LNCaP clone FGC (cell line): Measurements from ENCODE around the gene EHD2.
"Not testable (repeated sequence)": the region's sequence is repeated elsewhere in the genome, so short reads cannot be mapped to it uniquely, and the experiment has no call there.

Experiments
- DNase-seq: peaks from one replicate; pipeline ENCODE4 v3.0.0-alpha.2; 2011; ENCODE audit warnings: low read depth
- H3K4me3 ChIP-seq: 2 replicates; pipeline ENCODE4 v1.5.1; 2011; ENCODE audit warnings: mild to moderate bottlenecking, low read depth, low read length, control low read depth
- TF ChIP-seq, protein P1 (sequence below): IDR thresholded peaks from 2 replicates; pipeline ENCODE4 v1.5.1; 2012; ENCODE audit warnings: mild to moderate bottlenecking; ENCODE audit not compliant: control insufficient read depth, insufficient read depth; ENCODE audit errors: extremely low read depth

Gene EHD2

GRCh38 chr19:47740866-47741519 lies 27.8 kb downstream of the EHD2 start:
- H3K4me3 ChIP-seq, result no peak overlapping the region
- TF ChIP-seq, protein P1, sequence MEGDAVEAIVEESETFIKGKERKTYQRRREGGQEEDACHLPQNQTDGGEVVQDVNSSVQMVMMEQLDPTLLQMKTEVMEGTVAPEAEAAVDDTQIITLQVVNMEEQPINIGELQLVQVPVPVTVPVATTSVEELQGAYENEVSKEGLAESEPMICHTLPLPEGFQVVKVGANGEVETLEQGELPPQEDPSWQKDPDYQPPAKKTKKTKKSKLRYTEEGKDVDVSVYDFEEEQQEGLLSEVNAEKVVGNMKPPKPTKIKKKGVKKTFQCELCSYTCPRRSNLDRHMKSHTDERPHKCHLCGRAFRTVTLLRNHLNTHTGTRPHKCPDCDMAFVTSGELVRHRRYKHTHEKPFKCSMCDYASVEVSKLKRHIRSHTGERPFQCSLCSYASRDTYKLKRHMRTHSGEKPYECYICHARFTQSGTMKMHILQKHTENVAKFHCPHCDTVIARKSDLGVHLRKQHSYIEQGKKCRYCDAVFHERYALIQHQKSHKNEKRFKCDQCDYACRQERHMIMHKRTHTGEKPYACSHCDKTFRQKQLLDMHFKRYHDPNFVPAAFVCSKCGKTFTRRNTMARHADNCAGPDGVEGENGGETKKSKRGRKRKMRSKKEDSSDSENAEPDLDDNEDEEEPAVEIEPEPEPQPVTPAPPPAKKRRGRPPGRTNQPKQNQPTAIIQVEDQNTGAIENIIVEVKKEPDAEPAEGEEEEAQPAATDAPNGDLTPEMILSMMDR, result no peak
- DNase-seq, result no peak

GRCh38 chr19:47741544-47742140 lies 28.4 kb downstream of the EHD2 start:
- no peak for DNase-seq
- TF ChIP-seq, protein P1, result no peak
- H3K4me3 ChIP-seq, result no peak overlapping the region

- TF ChIP-seq, protein P1, result no peak
- no peak for DNase-seq
- H3K4me3 ChIP-seq, result no peak overlapping the region
Measured at GRCh38 chr19:47742634-47743033, 29.4 kb downstream of the EHD2 start.

GRCh38 chr19:47745010-47745901 lies 32.0 kb downstream of the EHD2 start, which contains the start of gene NOP53:
Gene NOP53, plus strand, starts transcription at chr19:47745546. Its CDS starts 14 bp downstream, at chr19:47745560.
- peak within 1 kb of the TSS; percentile 70 for H3K4me3 ChIP-seq
- TF ChIP-seq, protein P1, result no peak
- DNase-seq, result peak; percentile 85

GRCh38 chr19:47746129-47746528 lies 32.9 kb downstream of the EHD2 start:
- not testable (repeated sequence) for DNase-seq
- peak overlapping the region; percentile 70 for H3K4me3 ChIP-seq

GRCh38 chr19:47749326-47749725 lies 36.1 kb downstream of the EHD2 start:
- TF ChIP-seq, protein P1, result no peak
- no peak overlapping the region for H3K4me3 ChIP-seq
- no peak for DNase-seq

DNA sequence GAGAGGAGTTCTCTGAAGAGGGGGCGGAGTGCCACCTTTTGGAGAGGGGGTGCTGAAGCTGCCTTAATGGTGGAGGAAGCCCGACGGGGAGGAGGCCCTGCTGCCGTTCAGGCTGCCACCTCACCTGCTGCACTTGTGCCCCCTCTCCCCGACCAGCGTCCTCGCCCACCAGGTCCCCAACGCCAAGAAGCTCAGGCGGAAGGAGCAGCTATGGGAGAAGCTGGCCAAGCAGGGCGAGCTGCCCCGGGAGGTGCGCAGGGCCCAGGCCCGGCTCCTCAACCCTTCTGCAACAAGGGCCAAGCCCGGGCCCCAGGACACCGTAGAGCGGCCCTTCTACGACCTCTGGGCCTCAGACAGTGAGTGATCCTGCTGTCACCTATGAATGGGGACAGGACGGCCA lies 37.5 kb downstream of the EHD2 start:
- TF ChIP-seq, protein P1, result no peak
- no peak overlapping the region for H3K4me3 ChIP-seq

More for the DNA sequence above, 37.5 kb downstream of the EHD2 start:
- DNase-seq, result no peak
